GM12864 (cell line): ENCODE results near the gene NPIPB6.
"Not testable (repeated sequence)": the region's sequence is repeated elsewhere in the genome, so short reads cannot be mapped to it uniquely, and the experiment has no call there.

ENCODE experiments used
- DNase-seq: peaks from one replicate; pipeline ENCODE4 v3.0.0-alpha.2; 2011; ENCODE audit warnings: low read depth
- H3K4me3 ChIP-seq: 2 replicates; pipeline ENCODE4 v1.5.1; 2011; ENCODE audit warnings: mild to moderate bottlenecking, low read depth, low read length, control low read depth
- CTCF ChIP-seq: IDR thresholded peaks from 2 replicates; pipeline ENCODE4 v1.5.1; 2011; ENCODE audit warnings: low read depth, mild to moderate bottlenecking, moderate library complexity, low read length, control low read depth, inconsistent platforms; ENCODE audit errors: missing control alignments

The NPIPB6 gene

GRCh38 chr16:28330232-28330631, 33.1 kb downstream of the NPIPB6 start:
- not testable (repeated sequence) for DNase-seq, H3K4me3 ChIP-seq

- peak; percentile 99 for TF ChIP-seq CTCF
These were observed 36.3 kb downstream of the NPIPB6 start for GRCh38 chr16:28326881-28327610.

GRCh38 chr16:28324887-28325279, 38.4 kb downstream of the NPIPB6 start:
- DNase-seq, result no peak
- TF ChIP-seq CTCF, result no peak
- no peak overlapping the region for H3K4me3 ChIP-seq

More at GRCh38 chr16:28326881-28327610, 36.3 kb downstream of the NPIPB6 start:
- H3K4me3 ChIP-seq, result no peak overlapping the region
- peak; percentile 37 for DNase-seq

- no peak for DNase-seq
- no peak for TF ChIP-seq CTCF
These were observed 38.9 kb downstream of the NPIPB6 start for GRCh38 chr16:28324235-28324886.

GRCh38 chr16:28321700-28322411, 41.5 kb downstream of the NPIPB6 start:
- no peak for DNase-seq
- peak; percentile 98 for TF ChIP-seq CTCF
- H3K4me3 ChIP-seq, result no peak overlapping the region

More at GRCh38 chr16:28324235-28324886, 38.9 kb downstream of the NPIPB6 start:
- H3K4me3 ChIP-seq, result no peak overlapping the region

- no peak for TF ChIP-seq CTCF
- DNase-seq, result no peak
These were observed 42.6 kb downstream of the NPIPB6 start for GRCh38 chr16:28320741-28321140.

GRCh38 chr16:28320023-28320561, 43.2 kb downstream of the NPIPB6 start:
- DNase-seq, result no peak
- no peak overlapping the region for H3K4me3 ChIP-seq
- TF ChIP-seq CTCF, result no peak

More at GRCh38 chr16:28320741-28321140, 42.6 kb downstream of the NPIPB6 start:
- no peak overlapping the region for H3K4me3 ChIP-seq
